ENCODE data around the gene CMSS1.

Gene CMSS1

DNA sequence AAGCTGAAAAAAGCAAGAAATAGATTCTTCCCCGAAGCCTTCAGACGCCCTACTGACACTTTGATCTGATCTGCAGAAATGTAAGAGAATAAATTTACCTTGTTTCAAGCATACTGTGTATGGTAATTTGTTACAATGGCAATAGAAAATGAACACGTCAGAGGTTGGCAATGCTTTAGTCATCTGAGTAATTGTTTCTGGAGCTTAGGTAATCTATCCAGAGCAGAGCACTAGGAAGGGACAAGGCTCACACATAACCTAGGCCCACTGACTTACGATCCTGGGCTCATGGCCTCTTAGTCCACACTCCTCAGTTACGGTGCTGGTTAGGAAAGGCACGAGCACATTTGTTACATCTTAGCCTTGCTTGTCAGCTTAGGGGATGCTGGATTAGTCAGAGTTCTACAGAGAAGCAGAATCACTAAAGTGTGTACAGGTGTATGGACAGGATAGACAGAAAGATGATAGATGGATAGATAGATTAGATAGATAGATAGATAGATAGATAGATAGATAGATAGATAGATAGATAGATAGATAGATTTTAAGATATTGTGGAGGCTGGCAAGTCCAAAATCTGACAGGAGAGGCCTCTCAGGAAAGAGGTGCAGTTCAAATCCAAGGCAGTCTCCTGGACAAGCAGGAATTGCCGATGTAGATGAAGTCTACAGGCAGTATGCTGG lies 396.4 kb downstream of the CMSS1 start:
- no peaks in the 10 kb centered on the region for H3K27me3 ChIP-seq
- DNase-seq = no peak
- H3K4me3 ChIP-seq (ENCODE audit: low read depth, low read length) = no peak overlapping the region
- no peaks in the 10 kb centered on the region for H3K36me3 ChIP-seq
- TF ChIP-seq, protein P1, sequence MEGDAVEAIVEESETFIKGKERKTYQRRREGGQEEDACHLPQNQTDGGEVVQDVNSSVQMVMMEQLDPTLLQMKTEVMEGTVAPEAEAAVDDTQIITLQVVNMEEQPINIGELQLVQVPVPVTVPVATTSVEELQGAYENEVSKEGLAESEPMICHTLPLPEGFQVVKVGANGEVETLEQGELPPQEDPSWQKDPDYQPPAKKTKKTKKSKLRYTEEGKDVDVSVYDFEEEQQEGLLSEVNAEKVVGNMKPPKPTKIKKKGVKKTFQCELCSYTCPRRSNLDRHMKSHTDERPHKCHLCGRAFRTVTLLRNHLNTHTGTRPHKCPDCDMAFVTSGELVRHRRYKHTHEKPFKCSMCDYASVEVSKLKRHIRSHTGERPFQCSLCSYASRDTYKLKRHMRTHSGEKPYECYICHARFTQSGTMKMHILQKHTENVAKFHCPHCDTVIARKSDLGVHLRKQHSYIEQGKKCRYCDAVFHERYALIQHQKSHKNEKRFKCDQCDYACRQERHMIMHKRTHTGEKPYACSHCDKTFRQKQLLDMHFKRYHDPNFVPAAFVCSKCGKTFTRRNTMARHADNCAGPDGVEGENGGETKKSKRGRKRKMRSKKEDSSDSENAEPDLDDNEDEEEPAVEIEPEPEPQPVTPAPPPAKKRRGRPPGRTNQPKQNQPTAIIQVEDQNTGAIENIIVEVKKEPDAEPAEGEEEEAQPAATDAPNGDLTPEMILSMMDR (IDR thresholded peaks at IDR 0.05; ENCODE audit: low read depth, low read length) = no peak
- H3K9me3 ChIP-seq = no peaks in the 10 kb centered on the region
- H3K4me1 ChIP-seq = no peaks in the 10 kb centered on the region

DNA sequence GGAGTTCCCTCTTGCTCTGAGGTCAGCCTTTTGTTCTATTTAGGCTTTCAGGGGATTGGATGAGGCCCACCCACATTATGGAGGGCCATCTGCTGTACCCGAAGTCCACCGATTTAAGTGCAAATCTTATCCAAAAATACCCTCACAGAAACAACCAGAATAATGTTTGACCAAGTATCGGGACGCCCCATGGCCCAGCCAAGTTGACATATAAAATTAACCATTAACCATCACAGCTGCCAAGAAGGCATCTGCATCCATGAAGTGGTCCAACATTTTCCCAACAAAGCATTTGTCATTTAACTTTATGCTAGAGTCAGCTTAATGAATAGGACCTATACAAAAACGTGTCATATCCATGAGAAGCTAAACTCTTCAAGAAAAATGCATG lies 396.9 kb downstream of the CMSS1 start:
- Histone ChIP-seq H3K9me3 (no peaks in the 10 kb centered on the region), H3K4me3 (ENCODE audit: low read depth, low read length) (no peak overlapping the region), H3K36me3 (no peaks in the 10 kb centered on the region), H3K4me1 (no peaks in the 10 kb centered on the region), H3K27me3 (no peaks in the 10 kb centered on the region)
- DNase-seq = no peak
- TF ChIP-seq, protein P1 (IDR thresholded peaks at IDR 0.05; ENCODE audit: low read depth, low read length) = no peak

DNA sequence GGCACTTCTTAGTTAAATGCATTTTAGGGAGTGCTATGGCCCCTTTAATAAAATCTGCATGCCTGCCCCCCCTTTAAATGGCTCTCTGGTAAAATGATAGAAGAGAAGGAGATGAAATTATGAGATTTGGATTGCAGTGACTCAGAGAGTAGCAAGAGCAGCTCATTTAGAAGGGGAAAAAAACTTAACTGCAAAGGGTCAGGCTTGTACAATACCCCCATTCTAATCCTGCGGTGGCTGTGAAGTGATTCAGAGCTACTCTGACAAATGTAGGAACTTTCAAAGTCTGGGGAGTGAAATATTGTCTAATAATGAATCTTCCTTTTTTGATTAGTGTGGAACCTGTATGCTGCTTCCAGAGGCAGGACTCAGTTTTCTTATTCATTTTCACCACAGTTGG lies 399.1 kb downstream of the CMSS1 start:
- no peaks in the 10 kb centered on the region for H3K4me1 ChIP-seq
- H3K36me3 ChIP-seq = no peaks in the 10 kb centered on the region
- TF ChIP-seq, protein P1 (IDR thresholded peaks at IDR 0.05; ENCODE audit: low read depth, low read length) = no peak
- H3K4me3 ChIP-seq (ENCODE audit: low read depth, low read length) = no peak overlapping the region
- DNase-seq = no peak
- no peaks in the 10 kb centered on the region for H3K27me3 ChIP-seq
- H3K9me3 ChIP-seq = no peaks in the 10 kb centered on the region

DNA sequence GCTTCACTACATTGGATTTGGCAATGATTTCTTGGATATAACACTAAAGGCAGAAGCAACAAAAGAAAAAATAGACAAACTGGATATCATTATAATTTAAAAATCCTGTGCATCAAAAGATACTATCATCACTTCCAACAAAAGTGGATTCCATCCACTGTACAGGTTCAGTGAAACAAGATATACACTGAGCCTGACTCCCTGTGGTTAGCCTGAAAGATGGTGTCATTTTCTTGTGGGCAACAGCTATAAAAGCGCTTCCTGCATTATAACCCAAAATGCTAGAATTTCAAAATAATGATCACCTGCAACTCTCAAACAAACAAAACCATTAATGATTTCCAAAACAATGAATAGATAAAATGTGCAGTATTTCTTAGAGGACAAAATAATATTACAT lies 403.5 kb downstream of the CMSS1 start:
- no peak for DNase-seq
- TF ChIP-seq, protein P1 (IDR thresholded peaks at IDR 0.05; ENCODE audit: low read depth, low read length) = no peak

DNA sequence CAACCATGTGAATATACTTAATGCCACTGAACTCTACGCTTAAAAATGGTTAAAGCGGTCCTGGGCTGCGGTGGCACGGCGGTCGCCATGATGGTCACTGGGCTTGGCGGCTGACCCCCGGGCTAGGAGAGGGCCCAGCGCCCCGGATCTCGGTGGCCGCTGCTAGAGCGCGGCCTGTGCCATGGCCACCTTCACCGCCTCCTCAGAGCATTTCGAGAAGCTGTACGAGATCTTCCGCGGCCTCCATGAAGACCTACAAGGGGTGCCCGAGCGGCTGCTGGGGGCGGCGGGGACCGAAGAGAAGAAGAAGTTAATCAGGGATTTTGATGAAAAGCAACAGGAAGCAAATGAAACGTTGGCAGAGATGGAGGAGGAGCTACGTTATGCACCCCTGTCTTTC lies 407.5 kb downstream of the CMSS1 start:
- Histone ChIP-seq H3K9me3 (no peaks in the 10 kb centered on the region), H3K4me1 (no peaks in the 10 kb centered on the region), H3K36me3 (no peaks in the 10 kb centered on the region), H3K4me3 (ENCODE audit: low read depth, low read length) (no peak overlapping the region), H3K27me3 (no peaks in the 10 kb centered on the region)
- DNase-seq = no peak
- TF ChIP-seq, protein P1 (IDR thresholded peaks at IDR 0.05; ENCODE audit: low read depth, low read length) = no peak

More for the DNA sequence above, 403.5 kb downstream of the CMSS1 start:
- H3K9me3 ChIP-seq = no peaks in the 10 kb centered on the region
- no peaks in the 10 kb centered on the region for H3K36me3 ChIP-seq
- no peaks in the 10 kb centered on the region for H3K27me3 ChIP-seq
- no peak overlapping the region for H3K4me3 ChIP-seq (ENCODE audit: low read depth, low read length)
- no peaks in the 10 kb centered on the region for H3K4me1 ChIP-seq

DNA sequence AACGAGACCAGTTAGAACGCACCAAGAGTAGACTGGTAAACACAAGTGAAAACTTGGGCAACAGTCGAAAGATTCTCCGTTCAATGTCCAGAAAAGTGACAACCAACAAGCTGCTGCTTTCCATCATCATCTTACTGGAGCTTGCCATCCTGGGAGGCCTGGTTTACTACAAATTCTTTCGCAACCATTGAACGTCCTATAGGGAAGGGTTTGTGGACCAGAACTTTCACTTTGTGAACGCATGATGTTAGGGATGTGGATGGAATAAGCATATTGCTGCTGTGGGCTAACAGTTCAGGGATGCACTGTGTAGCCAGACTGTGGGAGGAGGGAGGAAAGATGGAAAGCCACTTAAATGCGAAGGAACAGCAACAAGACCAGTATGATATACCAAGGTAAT lies 408.2 kb downstream of the CMSS1 start:
- Histone ChIP-seq H3K36me3 (no peaks in the 10 kb centered on the region), H3K27me3 (no peaks in the 10 kb centered on the region), H3K9me3 (no peaks in the 10 kb centered on the region), H3K4me3 (ENCODE audit: low read depth, low read length) (no peak overlapping the region), H3K4me1 (no peaks in the 10 kb centered on the region)
- TF ChIP-seq, protein P1 (IDR thresholded peaks at IDR 0.05; ENCODE audit: low read depth, low read length) = no peak
- no peak for DNase-seq
